Measurements from ENCODE around the gene DCP2.
"Not testable (repeated sequence)": the region's sequence is repeated elsewhere in the genome, so short reads cannot be mapped to it uniquely, and the experiment has no call there.

DCP2 gene

GRCh38 chr5:112976432-112977309 lies at the start of gene DCP2:
DCP2 (plus strand) TSS chr5:112976798; CDS start chr5:112976934, 136 bp downstream.
- peak; percentile 87 for DNase-seq

- no peak for DNase-seq
These were observed 47.1 kb upstream of the DCP2 start for GRCh38 chr5:112929336-112930081.

GRCh38 chr5:112930082-112930344 lies 46.6 kb upstream of the DCP2 start:
- no peak for DNase-seq

- DNase-seq: no peak
These were observed 45.1 kb upstream of the DCP2 start for GRCh38 chr5:112931473-112931872.

GRCh38 chr5:112933105-112933504 lies 43.5 kb upstream of the DCP2 start:
- DNase-seq: no peak

GRCh38 chr5:112933651-112934365 lies 42.8 kb upstream of the DCP2 start:
- no peak for DNase-seq

GRCh38 chr5:112934366-112934663 lies 42.3 kb upstream of the DCP2 start:
- no peak for DNase-seq

- DNase-seq: no peak
These were observed 40.9 kb upstream of the DCP2 start for GRCh38 chr5:112935675-112936074.

GRCh38 chr5:112938286-112938685 lies 38.3 kb upstream of the DCP2 start:
- DNase-seq: no peak

GRCh38 chr5:112940670-112941069 lies 35.9 kb upstream of the DCP2 start:
- no peak for DNase-seq

GRCh38 chr5:112948458-112948857 lies 28.1 kb upstream of the DCP2 start:
- no peak for DNase-seq

GRCh38 chr5:112951124-112951702 lies 25.4 kb upstream of the DCP2 start:
- no peak for DNase-seq

- no peak for DNase-seq
These were observed 20.0 kb upstream of the DCP2 start for GRCh38 chr5:112956606-112957005.

GRCh38 chr5:112957036-112957808 lies 19.4 kb upstream of the DCP2 start:
- no peak for DNase-seq

- peak; percentile 35 for DNase-seq
These were observed 18.2 kb upstream of the DCP2 start for GRCh38 chr5:112958093-112959088.

GRCh38 chr5:112959872-112960271 lies 16.7 kb upstream of the DCP2 start:
- DNase-seq: peak; percentile 55

GRCh38 chr5:112960315-112960714 lies 16.3 kb upstream of the DCP2 start:
- DNase-seq: peak; percentile 65

GRCh38 chr5:112960863-112961504 lies 15.6 kb upstream of the DCP2 start:
- DNase-seq: no peak

GRCh38 chr5:112963374-112963733 lies 13.2 kb upstream of the DCP2 start:
- DNase-seq: not testable (repeated sequence)

- no peak for DNase-seq
These were observed 10.8 kb upstream of the DCP2 start for GRCh38 chr5:112965733-112966306.

Measured in NCI-H2171 (cell line).